ENCODE data around the gene ZFHX3. TPM values are rescaled to one million over a fixed set of nuclear protein-coding genes. Genes with fewer than 3 reads are reported as not detected.

Gene ZFHX3
- total and polyA plus RNA-seq, 8 donors: 2.5 to 17.6 (median 9.9) TPM

- no peaks in the 10 kb centered on the region for H3K36me3 ChIP-seq
- H3K4me1 ChIP-seq: peaks cover 10 to 37% (median 16%) of the 10 kb centered on the region in 3 donors
- no peak for TF ChIP-seq CTCF (IDR thresholded peaks at IDR 0.05)
- no peaks in the 10 kb centered on the region for H3K9me3 ChIP-seq
- no peak for FAIRE-seq
- 0% methylated on average over 47 to 72 of the region's 72 CpGs for WGBS, 2 donors
- peak; percentile 7 to 21 (median 11) for ATAC-seq
- H3K27me3 ChIP-seq: peaks cover 0 to 3% (median 0%) of the 10 kb centered on the region in 4 donors
- peak in 4 of 6 donors; percentile 46 to 77 (median 68) for DNase-seq
- H3K4me3 ChIP-seq: peak overlapping the region; percentile 31 to 78 (median 62)
- H3K27ac ChIP-seq: peak overlapping the region; percentile 61 to 96 (median 88)
- intact Hi-C loops (cut with DNase I): no loop called here
These were observed 10.9 kb upstream of the ZFHX3 start for GRCh38 chr16:73058616-73059409.

- Histone ChIP-seq H3K36me3 (no peaks in the 10 kb centered on the region), H3K4me3 (peak overlapping the region; percentile 31 to 78 (median 62)), H3K9me3 (no peaks in the 10 kb centered on the region), H3K27me3 (peaks cover 0 to 3% (median 0%) of the 10 kb centered on the region in 4 donors), H3K27ac (peak overlapping the region; percentile 61 to 96 (median 88)), H3K4me1 (peaks cover 14 to 41% (median 22%) of the 10 kb centered on the region in 3 donors)
- no peak for TF ChIP-seq CTCF (IDR thresholded peaks at IDR 0.05)
- WGBS, 2 donors: 0 to 1% methylated on average over 24 to 61 of the region's 61 CpGs
- intact Hi-C loops (cut with DNase I): no loop called here
- peak in 3 of 4 donors; percentile 4 to 48 (median 17) for ATAC-seq
- no peak for FAIRE-seq
- DNase-seq: peak in 3 of 6 donors; percentile 56 to 79 (median 57)
These were observed 10.3 kb upstream of the ZFHX3 start for GRCh38 chr16:73058221-73058615.

DNA sequence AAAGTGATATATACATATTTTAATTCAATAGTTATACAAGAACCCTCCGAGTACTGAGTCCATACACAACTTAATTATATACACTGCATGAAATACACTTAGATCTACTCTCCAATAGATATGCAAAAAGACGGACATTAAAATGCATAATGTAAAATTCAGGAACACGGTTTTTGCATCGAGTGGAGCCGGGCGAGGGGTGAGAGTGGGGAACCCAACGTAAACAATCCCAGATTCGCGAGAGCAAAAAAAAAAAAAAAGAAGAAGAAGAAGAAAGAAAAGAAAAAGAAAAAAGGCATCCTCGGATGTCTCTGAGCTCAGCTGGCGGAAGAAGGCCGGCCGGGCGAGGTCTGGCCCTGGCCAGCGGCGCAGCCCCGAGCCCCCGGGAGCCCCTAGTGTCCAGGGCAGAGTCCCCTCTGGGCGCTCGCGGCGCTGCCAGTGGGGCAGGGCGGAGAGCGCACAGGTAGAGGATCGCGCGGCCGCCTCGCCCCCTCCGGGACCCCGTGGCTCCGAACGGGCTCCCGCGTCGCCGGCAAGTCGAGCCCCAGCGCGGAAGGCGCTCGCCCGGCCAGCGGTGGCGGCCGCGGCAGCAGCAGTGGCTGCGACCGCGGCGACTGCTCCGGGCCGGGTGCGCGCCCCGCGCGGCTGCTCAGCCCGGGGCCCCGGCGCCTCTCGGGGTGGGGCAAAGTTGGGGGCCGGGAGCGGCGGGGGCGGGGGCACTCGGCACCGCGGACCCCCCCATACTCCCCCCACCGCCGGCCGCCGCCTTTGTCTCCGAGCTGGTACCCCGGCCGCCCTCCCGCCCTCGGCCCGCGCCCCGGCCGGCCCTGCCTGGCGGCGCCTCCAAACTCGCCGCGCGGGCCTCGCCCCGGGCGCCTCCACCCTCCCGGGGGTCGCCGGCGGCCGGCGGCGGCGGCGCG is 9.6 kb upstream of the ZFHX3 start:
- Histone ChIP-seq H3K9me3 (no peaks in the 10 kb centered on the region), H3K4me1 (peaks cover 14 to 41% (median 26%) of the 10 kb centered on the region in 3 donors), H3K36me3 (no peaks in the 10 kb centered on the region), H3K4me3 (peak overlapping the region; percentile 57 to 78 (median 63)), H3K27me3 (peaks cover 0 to 3% (median 0%) of the 10 kb centered on the region in 4 donors), H3K27ac (peak overlapping the region; percentile 65 to 96 (median 88))
- intact Hi-C loops (cut with DNase I): no loop called here
- no peak for TF ChIP-seq CTCF (IDR thresholded peaks at IDR 0.05)
- 1% methylated on average over 35 to 100 of the region's 101 CpGs for WGBS, 2 donors
- ATAC-seq: peak; percentile 27 to 50 (median 40)
- peak in 3 of 6 donors; percentile 59 to 84 (median 78) for DNase-seq
- no peak for FAIRE-seq

DNA sequence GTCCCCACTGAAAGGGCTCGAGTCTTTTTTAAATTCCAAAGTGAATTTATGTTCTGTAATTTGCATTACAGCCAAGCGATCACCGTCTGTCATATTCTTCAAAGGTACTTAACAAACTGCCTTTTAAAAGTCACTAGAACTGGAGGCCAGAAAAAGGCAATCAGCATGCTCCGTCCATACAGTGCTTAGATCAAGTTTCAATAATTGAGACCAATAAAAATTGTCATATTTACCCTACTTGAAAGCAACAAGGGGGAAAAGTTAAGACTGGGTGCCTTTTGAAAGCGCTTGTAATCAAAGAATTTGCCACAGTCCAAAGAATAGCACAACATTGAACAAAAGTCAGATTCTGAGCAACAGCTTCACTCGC is 9.0 kb upstream of the ZFHX3 start:
- peak overlapping the region; percentile 57 to 78 (median 63) for H3K4me3 ChIP-seq
- no peaks in the 10 kb centered on the region for H3K9me3 ChIP-seq
- intact Hi-C loops (cut with DNase I): no loop called here
- TF ChIP-seq CTCF (IDR thresholded peaks at IDR 0.05): no peak
- no peak for ATAC-seq
- H3K27me3 ChIP-seq: no peaks in the 10 kb centered on the region
- DNase-seq: no peak
- peaks cover 14 to 41% (median 26%) of the 10 kb centered on the region in 3 donors for H3K4me1 ChIP-seq
- no peaks in the 10 kb centered on the region for H3K36me3 ChIP-seq
- H3K27ac ChIP-seq: peak overlapping the region; percentile 65 to 96 (median 88)
- no peak for FAIRE-seq
- WGBS, 2 donors: 8 to 9% methylated on average over 6 of the region's 6 CpGs
